ENCODE measurements around the gene ZFP36L2. TPM values are rescaled to one million over a fixed set of nuclear protein-coding genes. Genes with fewer than 3 reads are reported as not detected.

The ZFP36L2 gene
- total and polyA plus RNA-seq, 2 donors (not counting 1 experiment from before 2014, with no cell fraction given) = 16.7 to 26.7 TPM

DNA sequence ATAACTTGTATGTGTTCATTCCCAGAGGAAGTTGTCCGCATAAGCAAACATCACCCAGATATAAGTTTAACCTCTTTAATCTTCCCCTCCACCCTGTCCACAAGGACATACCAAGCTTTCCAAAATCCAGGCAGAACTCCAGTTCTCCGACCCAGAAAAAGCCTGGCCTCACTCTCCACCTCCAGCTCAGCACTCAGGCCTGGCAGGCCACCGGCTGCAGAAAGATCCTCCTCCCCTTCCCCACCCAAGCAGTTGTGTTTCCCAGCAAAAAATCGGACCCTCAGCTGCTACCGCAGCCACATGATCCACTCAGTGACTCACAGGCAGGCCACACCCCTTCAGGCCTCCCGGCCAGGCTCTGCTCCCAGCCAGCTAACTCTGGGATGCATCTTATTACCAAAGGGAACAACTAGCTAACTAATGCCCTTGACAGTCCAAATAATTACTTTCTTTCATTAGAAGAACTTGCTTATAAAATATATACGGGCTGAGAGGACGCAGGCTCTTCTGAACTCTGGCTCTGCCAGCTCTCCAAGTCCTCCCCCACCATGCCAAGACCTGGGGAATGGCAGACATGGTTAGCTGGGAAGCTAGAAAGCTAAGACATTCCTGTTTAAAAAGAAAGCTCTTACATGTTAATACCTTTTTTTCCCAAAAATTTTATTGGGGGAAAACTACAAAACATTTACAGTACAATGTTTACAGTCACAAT lies 4.5 kb downstream of the ZFP36L2 start:
- Histone ChIP-seq H3K79me2 (ENCODE audit: control insufficient read depth, insufficient read depth, low read length) (peaks cover 48% of the 10 kb centered on the region), H3K9me3 (ENCODE audit: control insufficient read depth, insufficient read depth, low read depth, low read length) (no peaks in the 10 kb centered on the region), H4K20me1 (ENCODE audit: control insufficient read depth, extremely low read depth, insufficient read depth, low read length) (peaks cover 2% of the 10 kb centered on the region), H3K4me1 (ENCODE audit: control insufficient read depth, extremely low read depth, insufficient read depth, low read length) (peaks cover 19% of the 10 kb centered on the region), H3K27ac (ENCODE audit: insufficient read depth, low read length) (peak overlapping the region; percentile 84), H3K36me3 (ENCODE audit: control insufficient read depth, insufficient read depth, low read length) (peaks cover 8% of the 10 kb centered on the region), H3K4me2 (ENCODE audit: extremely low read depth, insufficient read depth, low read length) (peak overlapping the region; percentile 95), H3K9ac (ENCODE audit: insufficient read depth, low read length) (peak overlapping the region; percentile 46), H3K27me3 (ENCODE audit: control insufficient read depth, insufficient read depth, low read length) (no peaks in the 10 kb centered on the region), H3K4me3 (replicated peaks in 1 of 4; ENCODE audit: control extremely low read depth in 1 of 4, insufficient read depth in 1 of 4, low read depth in 3 of 4, low read length in 4 of 4) (peak overlapping the region; percentile 78 to 99 (median 81)), H2AFZ (ENCODE audit: low read length) (no peak overlapping the region)
- peak; percentile 98 to 99 for DNase-seq (ENCODE audit: low read depth in 2 of 2)
- TF ChIP-seq EZH2 (IDR thresholded peaks at IDR 0.05; ENCODE audit: low read length, missing control alignments) (no peak), CTCF (conservative IDR thresholded peaks at IDR 0.05 in 1 of 2, IDR thresholded peaks at IDR 0.05 in 1 of 2; ENCODE audit: low read depth in 1 of 2, low read length in 2 of 2) (no peak)

DNA sequence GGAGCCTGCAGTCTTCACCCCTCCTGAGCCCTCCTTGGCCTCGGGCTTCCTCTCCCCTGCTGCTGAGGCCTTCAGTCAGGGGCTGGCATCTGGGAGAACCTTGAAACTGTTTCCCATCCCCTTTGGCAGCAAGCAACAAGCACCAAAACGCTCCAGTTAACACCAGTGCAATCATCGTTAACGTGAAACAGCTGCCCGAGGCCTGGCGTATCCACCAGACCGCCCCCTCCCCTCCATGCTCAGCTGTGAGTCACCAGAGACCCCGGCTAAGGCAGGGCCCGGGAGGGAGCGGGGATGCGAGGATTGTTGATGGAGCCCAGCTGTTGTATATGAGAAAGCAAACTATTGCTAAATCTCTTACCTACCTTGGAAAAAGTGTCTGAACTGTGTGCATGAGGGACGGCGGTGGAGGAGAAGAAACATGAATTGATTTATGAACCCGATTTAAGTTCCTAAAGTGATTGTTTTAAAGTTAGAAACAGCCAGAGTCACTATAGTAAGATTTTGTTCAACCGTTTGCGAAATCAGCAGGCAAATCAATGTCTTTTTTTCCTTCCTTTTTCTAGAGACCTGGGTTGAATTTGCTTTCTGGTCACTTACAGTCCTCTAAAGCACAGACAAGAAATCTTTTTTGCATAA lies 5.2 kb downstream of the ZFP36L2 start:
- Histone ChIP-seq H2AFZ (ENCODE audit: low read length) (no peak overlapping the region), H3K4me3 (replicated peaks in 1 of 4; ENCODE audit: control extremely low read depth in 1 of 4, insufficient read depth in 1 of 4, low read depth in 3 of 4, low read length in 4 of 4) (peak overlapping the region; percentile 28 to 99 (median 57)), H3K4me2 (ENCODE audit: extremely low read depth, insufficient read depth, low read length) (peak overlapping the region; percentile 95), H3K79me2 (ENCODE audit: control insufficient read depth, insufficient read depth, low read length) (peaks cover 48% of the 10 kb centered on the region), H3K9ac (ENCODE audit: insufficient read depth, low read length) (peak overlapping the region; percentile 46), H3K9me3 (ENCODE audit: control insufficient read depth, insufficient read depth, low read depth, low read length) (no peaks in the 10 kb centered on the region), H3K27me3 (ENCODE audit: control insufficient read depth, insufficient read depth, low read length) (no peaks in the 10 kb centered on the region), H3K27ac (ENCODE audit: insufficient read depth, low read length) (peak overlapping the region; percentile 84), H4K20me1 (ENCODE audit: control insufficient read depth, extremely low read depth, insufficient read depth, low read length) (peaks cover 2% of the 10 kb centered on the region), H3K4me1 (ENCODE audit: control insufficient read depth, extremely low read depth, insufficient read depth, low read length) (peaks cover 19% of the 10 kb centered on the region), H3K36me3 (ENCODE audit: control insufficient read depth, insufficient read depth, low read length) (peaks cover 8% of the 10 kb centered on the region)
- DNase-seq (ENCODE audit: low read depth in 2 of 2) = peak; percentile 96 to 99
- TF ChIP-seq CTCF (conservative IDR thresholded peaks at IDR 0.05 in 1 of 2, IDR thresholded peaks at IDR 0.05 in 1 of 2; ENCODE audit: low read depth in 1 of 2, low read length in 2 of 2) (no peak), EZH2 (IDR thresholded peaks at IDR 0.05; ENCODE audit: low read length, missing control alignments) (no peak)

DNA sequence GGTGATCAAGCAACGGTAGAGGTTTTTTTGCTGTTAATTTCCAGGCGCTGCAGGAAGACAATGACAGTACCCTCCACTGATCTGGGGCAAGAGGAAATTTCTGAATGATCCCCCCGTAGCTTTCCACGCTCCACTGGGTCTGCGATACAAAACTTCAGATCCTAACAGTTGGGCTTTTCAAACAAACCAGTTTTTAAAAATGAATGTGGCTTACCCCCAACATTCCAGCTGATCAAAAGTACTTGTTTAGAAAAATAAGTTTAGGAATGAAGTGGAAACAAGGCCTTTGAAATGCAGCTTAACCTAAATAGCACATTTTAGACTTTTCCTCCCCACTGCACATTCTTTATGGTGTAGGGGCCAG lies 5.7 kb downstream of the ZFP36L2 start:
- Histone ChIP-seq H3K4me1 (ENCODE audit: control insufficient read depth, extremely low read depth, insufficient read depth, low read length) (peaks cover 19% of the 10 kb centered on the region), H3K4me2 (ENCODE audit: extremely low read depth, insufficient read depth, low read length) (peak overlapping the region; percentile 95), H3K27ac (ENCODE audit: insufficient read depth, low read length) (peak overlapping the region; percentile 84), H3K36me3 (ENCODE audit: control insufficient read depth, insufficient read depth, low read length) (peaks cover 8% of the 10 kb centered on the region), H3K9ac (ENCODE audit: insufficient read depth, low read length) (peak overlapping the region; percentile 46), H3K79me2 (ENCODE audit: control insufficient read depth, insufficient read depth, low read length) (peaks cover 43% of the 10 kb centered on the region), H4K20me1 (ENCODE audit: control insufficient read depth, extremely low read depth, insufficient read depth, low read length) (peaks cover 1% of the 10 kb centered on the region), H2AFZ (ENCODE audit: low read length) (no peak overlapping the region), H3K9me3 (ENCODE audit: control insufficient read depth, insufficient read depth, low read depth, low read length) (no peaks in the 10 kb centered on the region), H3K27me3 (ENCODE audit: control insufficient read depth, insufficient read depth, low read length) (no peaks in the 10 kb centered on the region), H3K4me3 (replicated peaks in 1 of 4; ENCODE audit: control extremely low read depth in 1 of 4, insufficient read depth in 1 of 4, low read depth in 3 of 4, low read length in 4 of 4) (peak overlapping the region; percentile 20 to 99 (median 57))
- no peak for DNase-seq (ENCODE audit: low read depth in 2 of 2)
- TF ChIP-seq CTCF (conservative IDR thresholded peaks at IDR 0.05 in 1 of 2, IDR thresholded peaks at IDR 0.05 in 1 of 2; ENCODE audit: low read depth in 1 of 2, low read length in 2 of 2) = no peak
- TF ChIP-seq EZH2 (IDR thresholded peaks at IDR 0.05; ENCODE audit: low read length, missing control alignments) = no peak

Data from fibroblast of lung (primary cell).